ENCODE results near the gene PHACTR3.

- TF ChIP-seq EZH2phosphoT487 (IDR thresholded peaks at IDR 0.05; ENCODE audit: borderline replicate concordance, low read length) (no peak), CTCF (conservative IDR thresholded peaks at IDR 0.05; ENCODE audit: low read depth, low read length) (no peak)
These were observed 204.5 kb downstream of the PHACTR3 start for GRCh38 chr20:59808729-59809381.
